GM23338 (cell line): ENCODE results near the gene IL1RL2. TPM values are rescaled to one million over a fixed set of nuclear protein-coding genes. Genes with fewer than 3 reads are reported as not detected.

Experiments
- ATAC-seq: fragments of 200-7000 bp; cut with Tn5 transposase; 3 replicates; pipeline ENCODE4 v1.9.1; 2020
- DNase-seq: peaks from one replicate; pipeline ENCODE4 v3.0.0-alpha.2; 2015; ENCODE audit warnings: low spot score
- H2AFZ ChIP-seq: fragments of 200-600 bp; sonication (generic); 2 replicates; pipeline ENCODE4 v1.8.0; 2016; ENCODE audit warnings: antibody characterized with exemption, mild to moderate bottlenecking, moderate library complexity
- H3F3A ChIP-seq: fragments of 200-600 bp; sonication (generic); replicated peaks from 2 replicates; pipeline ENCODE4 v1.8.0; 2017; ENCODE audit warnings: antibody characterized with exemption, mixed run types, low read depth
- H3K27ac ChIP-seq: fragments of 200-600 bp; sonication (generic); 2 replicates; pipeline ENCODE4 v1.6.1; 2016; ENCODE audit warnings: low read depth
- H3K27me3 ChIP-seq: fragments of 200-600 bp; sonication (generic); 2 replicates; pipeline ENCODE4 v1.8.0; 2016; ENCODE audit warnings: mild to moderate bottlenecking, mixed run types, moderate library complexity; ENCODE audit not compliant: insufficient read depth
- H3K36me3 ChIP-seq: fragments of 200-600 bp; sonication (generic); 2 replicates; pipeline ENCODE4 v1.8.0; 2016; ENCODE audit warnings: mild to moderate bottlenecking; ENCODE audit not compliant: insufficient read depth
- H3K4me1 ChIP-seq: fragments of 200-600 bp; sonication (generic); 2 replicates; pipeline ENCODE4 v1.8.0; 2016; ENCODE audit warnings: mild to moderate bottlenecking, moderate library complexity; ENCODE audit not compliant: insufficient read depth
- H3K4me2 ChIP-seq: fragments of 200-600 bp; sonication (generic); 2 replicates; pipeline ENCODE4 v1.7.1; 2017; ENCODE audit warnings: mixed run types
- H3K4me3 ChIP-seq: fragments of 200-600 bp; sonication (generic); 2 replicates; pipeline ENCODE4 v1.6.1; 2016; ENCODE audit warnings: mixed run types
- H3K79me2 ChIP-seq: fragments of 200-600 bp; sonication (generic); replicated peaks from 2 replicates; pipeline ENCODE4 v1.8.0; 2017; ENCODE audit warnings: mild to moderate bottlenecking; ENCODE audit not compliant: insufficient read depth
- H3K9me2 ChIP-seq: fragments of 200-600 bp; sonication (generic); 2 replicates; pipeline ENCODE4 v1.8.0; 2017; ENCODE audit not compliant: insufficient read depth
- H4K20me1 ChIP-seq: fragments of 200-600 bp; sonication (generic); replicated peaks from 2 replicates; pipeline ENCODE4 v1.8.0; 2017; ENCODE audit warnings: mild to moderate bottlenecking; ENCODE audit not compliant: insufficient read depth
- H3K27ac Mint-ChIP-seq: 2 replicates; pipeline ENCODE4 v1.8.0; 2020; ENCODE audit warnings: inconsistent platforms, mild to moderate bottlenecking, moderate library complexity, mixed read lengths
- H3K27me3 Mint-ChIP-seq: 3 replicates; pipeline ENCODE4 v1.8.0; 2022; ENCODE audit warnings: low read depth, mild to moderate bottlenecking, moderate library complexity, mixed read lengths, inconsistent platforms; ENCODE audit not compliant: insufficient read depth, poor library complexity
- H3K36me3 Mint-ChIP-seq: 3 replicates; pipeline ENCODE4 v1.8.0; 2021; ENCODE audit warnings: low read depth, mild to moderate bottlenecking, inconsistent platforms, moderate library complexity, mixed read lengths
- H3K4me1 Mint-ChIP-seq: 3 replicates; pipeline ENCODE4 v1.8.0; 2020; ENCODE audit warnings: mild to moderate bottlenecking, inconsistent platforms, mixed read lengths
- H3K4me3 Mint-ChIP-seq: 3 replicates; pipeline ENCODE4 v1.8.0; 2021; ENCODE audit warnings: moderate library complexity, mild to moderate bottlenecking, inconsistent platforms, mixed read lengths
- H3K9me3 Mint-ChIP-seq: 3 replicates; pipeline ENCODE4 v1.8.0; 2020; ENCODE audit warnings: moderate library complexity, mild to moderate bottlenecking, inconsistent platforms, mixed read lengths
- CREB1 ChIP-seq: fragments of 250-450 bp; sonication (Bioruptor Pico); IDR thresholded peaks from 2 replicates; pipeline ENCODE4 v1.5.0; 2020; ENCODE audit warnings: low read depth, mild to moderate bottlenecking, moderate library complexity
- CTCF ChIP-seq, 2 experiments: fragments of 200-600 bp in 1 of 2; sonication (generic) in 1 of 2; conservative IDR thresholded peaks; 2 replicates each; pipeline versions ENCODE4 v1.5.1 to v1.6.1; 2016 to 2017; ENCODE audit warnings: antibody characterized with exemption in 2 of 2, low read depth in 2 of 2, mild to moderate bottlenecking in 2 of 2, moderate library complexity in 1 of 2
- EZH2 ChIP-seq: fragments of 200-600 bp; sonication (generic); IDR thresholded peaks from one replicate; pipeline ENCODE4 v1.8.0; 2017; ENCODE audit warnings: antibody characterized with exemption, mild to moderate bottlenecking, low read depth; ENCODE audit not compliant: unreplicated experiment
- EZH2phosphoT487 ChIP-seq: fragments of 200-600 bp; sonication (generic); IDR thresholded peaks from one replicate; pipeline ENCODE4 v1.8.1; 2018; ENCODE audit warnings: antibody characterized with exemption; ENCODE audit not compliant: unreplicated experiment
- JUNB ChIP-seq: IDR thresholded peaks from one replicate; pipeline ENCODE4 v1.6.1; 2016; ENCODE audit warnings: antibody characterized with exemption; ENCODE audit not compliant: unreplicated experiment
- REST ChIP-seq: IDR thresholded peaks from one replicate; pipeline ENCODE4 v1.6.1; 2018; ENCODE audit warnings: antibody characterized with exemption; ENCODE audit not compliant: unreplicated experiment
- STAT1 ChIP-seq: IDR thresholded peaks from one replicate; pipeline ENCODE4 v1.6.1; 2016; ENCODE audit warnings: antibody characterized with exemption; ENCODE audit not compliant: unreplicated experiment
- ZNF114 ChIP-seq: fragments of 250-450 bp; sonication (Bioruptor Pico); IDR thresholded peaks from 2 replicates; pipeline ENCODE4 v1.5.0; 2020; ENCODE audit warnings: mild to moderate bottlenecking, moderate library complexity
- ZNF331 ChIP-seq: fragments of 250-450 bp; sonication (Bioruptor Pico); IDR thresholded peaks from 2 replicates; pipeline ENCODE4 v1.5.0; 2020; ENCODE audit warnings: low read depth, mild to moderate bottlenecking, moderate library complexity
- polyA plus RNA-seq: library from polyadenylated mRNA; unstranded; fragments of >200 nt; fragmentation: Nextera tagmentation; extraction: Ambion mirVana; gene quantifications from 2 replicates; pipeline ENCODE4 v1.2.1, GENCODE V29; 2016
- total RNA-seq: library from RNA; depleted of rRNA; stranded (reverse); fragments of >200 nt; shearing (Covaris generic); gene quantifications from 2 replicates; pipeline ENCODE4 v1.2.3, GENCODE V29; 2014

IL1RL2 gene
- total and polyA plus RNA-seq, 2 experiments from 2014 or later: not detected

GRCh38 chr2:102179788-102180686, 6.8 kb upstream of the IL1RL2 start (continued):
- TF ChIP-seq REST: no peak
- TF ChIP-seq EZH2phosphoT487: no peak
- TF ChIP-seq CREB1 (CRISPR knock-in tag): no peak
- TF ChIP-seq CTCF (conservative IDR thresholded peaks at IDR 0.05; ENCODE audit: low read depth in 2 of 2): no peak
- TF ChIP-seq JUNB: no peak

- no peak overlapping the region for H3K27ac ChIP-seq
- H3K9me2 ChIP-seq: no peaks in the 10 kb centered on the region
- no peaks in the 10 kb centered on the region for H3K9me3 Mint-ChIP-seq
Measured at GRCh38 chr2:102180687-102180999, 6.2 kb upstream of the IL1RL2 start.

GRCh38 chr2:102181376-102181775, 5.4 kb upstream of the IL1RL2 start:
- H3K4me3 Mint-ChIP-seq: no peak overlapping the region
- Histone ChIP-seq H3K4me2 (no peak overlapping the region), H3K27ac (no peak overlapping the region), H3K36me3 (no peaks in the 10 kb centered on the region), H3F3A (no peaks in the 10 kb centered on the region), H3K79me2 (no peaks in the 10 kb centered on the region), H3K4me3 (no peak overlapping the region), H2AFZ (no peak overlapping the region), H3K9me2 (no peaks in the 10 kb centered on the region), H3K4me1 (no peaks in the 10 kb centered on the region; the same call in 1 of the 2 replicates), H3K27me3 (peaks cover 11% of the 10 kb centered on the region), H4K20me1 (0 out of 2 replicates have a peak, but pooled peaks cover 5% of the 10 kb centered on the region)
- ATAC-seq: no peak
- H3K4me1 Mint-ChIP-seq: peaks cover 3% of the 10 kb centered on the region; the same call in 1 of the 3 replicates
- no peaks in the 10 kb centered on the region for H3K36me3 Mint-ChIP-seq
- no peaks in the 10 kb centered on the region for H3K9me3 Mint-ChIP-seq
- H3K27ac Mint-ChIP-seq: no peak overlapping the region
- no peak for DNase-seq
- peaks cover 3% of the 10 kb centered on the region for H3K27me3 Mint-ChIP-seq
- TF ChIP-seq CTCF (conservative IDR thresholded peaks at IDR 0.05; ENCODE audit: low read depth in 2 of 2) (no peak), CREB1 (CRISPR knock-in tag) (no peak), ZNF331 (CRISPR knock-in tag) (no peak), REST (no peak), EZH2 (no peak), STAT1 (no peak)

More at GRCh38 chr2:102180687-102180999, 6.2 kb upstream of the IL1RL2 start:
- ATAC-seq (no peak), DNase-seq (no peak)
- no peak overlapping the region for H3K4me3 ChIP-seq
- H3K4me1 ChIP-seq: no peaks in the 10 kb centered on the region; the same call in 1 of the 2 replicates
- Mint-ChIP-seq H3K27ac (no peak overlapping the region), H3K36me3 (no peaks in the 10 kb centered on the region), H3K27me3 (no peaks in the 10 kb centered on the region), H3K4me3 (no peak overlapping the region), H3K4me1 (peaks cover 3% of the 10 kb centered on the region; the same call in 1 of the 3 replicates)
- no peak overlapping the region for H2AFZ ChIP-seq
- no peaks in the 10 kb centered on the region for H3K36me3 ChIP-seq
- no peak for TF ChIP-seq CREB1 (CRISPR knock-in tag)
- no peak for TF ChIP-seq EZH2phosphoT487
- no peak for TF ChIP-seq ZNF114 (CRISPR knock-in tag)
- no peaks in the 10 kb centered on the region for H4K20me1 ChIP-seq
- H3F3A ChIP-seq: no peaks in the 10 kb centered on the region
- peaks cover 4% of the 10 kb centered on the region for H3K27me3 ChIP-seq
- no peak overlapping the region for H3K4me2 ChIP-seq
- no peaks in the 10 kb centered on the region for H3K79me2 ChIP-seq
